C4-2B (cell line): Measurements from ENCODE around the gene PTPRZ1.

Experiments
- H3K27ac ChIP-seq: fragments of 450-650 bp; 2 replicates; pipeline ENCODE4 v1.5.1; 2017
- ZFX ChIP-seq: fragments of 450-650 bp; IDR thresholded peaks from 2 replicates; pipeline ENCODE4 v1.6.1; 2017
- TF ChIP-seq, protein P1 (sequence below): fragments of 450-650 bp; conservative IDR thresholded peaks from 2 replicates; pipeline ENCODE4 v1.5.1; 2017; ENCODE audit warnings: mild to moderate bottlenecking

The PTPRZ1 gene

GRCh38 chr7:121985476-121986030, 112.6 kb downstream of the PTPRZ1 start:
- H3K27ac ChIP-seq = no peak overlapping the region
- TF ChIP-seq ZFX = no peak
- TF ChIP-seq, protein P1, sequence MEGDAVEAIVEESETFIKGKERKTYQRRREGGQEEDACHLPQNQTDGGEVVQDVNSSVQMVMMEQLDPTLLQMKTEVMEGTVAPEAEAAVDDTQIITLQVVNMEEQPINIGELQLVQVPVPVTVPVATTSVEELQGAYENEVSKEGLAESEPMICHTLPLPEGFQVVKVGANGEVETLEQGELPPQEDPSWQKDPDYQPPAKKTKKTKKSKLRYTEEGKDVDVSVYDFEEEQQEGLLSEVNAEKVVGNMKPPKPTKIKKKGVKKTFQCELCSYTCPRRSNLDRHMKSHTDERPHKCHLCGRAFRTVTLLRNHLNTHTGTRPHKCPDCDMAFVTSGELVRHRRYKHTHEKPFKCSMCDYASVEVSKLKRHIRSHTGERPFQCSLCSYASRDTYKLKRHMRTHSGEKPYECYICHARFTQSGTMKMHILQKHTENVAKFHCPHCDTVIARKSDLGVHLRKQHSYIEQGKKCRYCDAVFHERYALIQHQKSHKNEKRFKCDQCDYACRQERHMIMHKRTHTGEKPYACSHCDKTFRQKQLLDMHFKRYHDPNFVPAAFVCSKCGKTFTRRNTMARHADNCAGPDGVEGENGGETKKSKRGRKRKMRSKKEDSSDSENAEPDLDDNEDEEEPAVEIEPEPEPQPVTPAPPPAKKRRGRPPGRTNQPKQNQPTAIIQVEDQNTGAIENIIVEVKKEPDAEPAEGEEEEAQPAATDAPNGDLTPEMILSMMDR = no peak

DNA sequence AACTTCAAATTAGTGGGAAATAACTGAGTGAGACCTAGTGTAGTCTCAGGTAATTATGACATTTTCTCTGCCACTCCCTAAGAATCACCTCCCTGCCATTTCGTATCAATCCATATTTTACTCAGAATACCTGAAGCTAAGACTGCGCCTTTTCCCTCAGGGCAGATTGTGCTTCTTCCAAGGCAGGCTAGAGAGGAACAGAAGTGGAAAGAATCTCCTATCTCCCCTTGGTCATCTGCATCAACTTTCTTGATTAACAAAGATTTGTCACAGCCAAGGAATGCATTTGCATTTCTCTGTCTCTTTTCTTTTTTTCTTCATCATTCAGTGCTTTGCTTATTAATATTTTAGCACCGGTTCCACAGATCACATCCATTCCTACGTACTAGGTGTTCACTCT, 119.1 kb downstream of the PTPRZ1 start:
- no peak for TF ChIP-seq ZFX
- TF ChIP-seq, protein P1 = no peak
- H3K27ac ChIP-seq = no peak overlapping the region

DNA sequence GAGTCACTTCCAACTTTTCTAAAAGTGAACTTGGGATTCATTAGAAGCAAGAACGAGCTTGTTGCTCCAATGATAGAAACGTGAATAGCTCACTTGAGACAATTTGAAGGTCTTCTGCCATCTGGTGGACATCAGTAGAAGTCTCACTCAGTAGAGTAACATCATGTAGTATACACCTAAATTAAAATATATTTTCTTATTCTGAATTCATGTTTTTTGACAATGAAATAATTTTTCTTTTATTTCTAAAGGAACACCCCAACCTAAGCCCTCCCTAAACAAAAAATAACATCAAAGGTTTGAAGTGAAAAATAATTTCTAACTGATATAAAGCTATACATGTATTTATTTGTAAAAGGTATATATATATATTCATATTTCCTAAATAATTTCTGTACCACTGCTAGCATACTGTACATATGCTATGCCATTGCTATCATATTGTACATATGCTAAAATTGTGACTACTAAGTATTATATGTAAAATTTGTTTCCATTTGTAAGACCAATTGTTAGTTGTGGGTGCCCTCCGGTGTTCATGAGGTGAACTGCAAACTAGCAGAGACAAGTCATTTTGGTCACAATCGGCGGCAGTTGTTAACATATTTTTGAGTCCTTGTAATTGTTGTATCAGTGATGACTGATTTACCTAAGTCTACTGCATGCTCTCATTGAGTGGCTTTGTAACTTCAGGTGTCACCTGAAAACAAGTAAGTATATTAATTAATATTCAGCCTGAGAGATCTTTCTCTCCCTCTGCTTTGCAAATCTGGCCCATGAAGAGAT, 121.9 kb downstream of the PTPRZ1 start:
- no peak overlapping the region for H3K27ac ChIP-seq
- TF ChIP-seq, protein P1 = peak; percentile 94
- TF ChIP-seq ZFX = no peak

DNA sequence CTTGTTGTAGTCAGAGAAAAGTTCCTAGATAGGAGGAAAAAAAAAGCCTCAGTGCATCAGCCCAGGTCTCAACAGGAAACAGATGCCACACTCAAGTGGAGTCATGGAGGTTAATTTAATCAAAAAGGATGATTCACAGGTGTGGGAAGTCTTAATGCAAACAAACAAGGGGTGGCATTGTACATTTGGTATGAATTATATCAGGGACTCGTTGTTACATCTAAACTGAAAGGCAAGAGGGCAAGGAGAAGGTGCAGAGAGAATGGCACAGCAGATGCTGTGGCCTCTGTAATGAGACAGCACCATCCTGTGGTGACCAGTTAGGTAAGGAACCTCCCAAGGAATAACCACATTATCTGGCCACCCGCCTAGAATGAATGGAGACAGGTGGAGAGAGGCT, 133.7 kb downstream of the PTPRZ1 start:
- no peak for TF ChIP-seq ZFX
- TF ChIP-seq, protein P1 = no peak
- H3K27ac ChIP-seq = no peak overlapping the region

DNA sequence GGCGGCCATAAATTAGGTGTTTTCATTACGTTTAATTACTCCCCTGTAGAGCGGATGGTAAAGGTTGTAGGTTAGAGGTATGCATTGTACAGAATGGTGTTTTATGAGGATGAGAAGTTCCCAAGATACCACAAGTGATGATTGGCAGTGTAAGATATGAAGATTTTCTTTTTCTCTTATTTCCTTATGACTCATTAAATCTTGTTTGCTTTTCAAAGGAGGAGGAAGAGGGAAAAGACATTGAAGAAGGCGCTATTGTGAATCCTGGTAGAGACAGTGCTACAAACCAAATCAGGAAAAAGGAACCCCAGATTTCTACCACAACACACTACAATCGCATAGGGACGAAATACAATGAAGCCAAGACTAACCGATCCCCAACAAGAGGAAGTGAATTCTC, 137.2 kb downstream of the PTPRZ1 start:
- H3K27ac ChIP-seq = no peak overlapping the region
- TF ChIP-seq, protein P1 = no peak
- no peak for TF ChIP-seq ZFX

- H3K27ac ChIP-seq = no peak overlapping the region
- TF ChIP-seq, protein P1 = no peak
- TF ChIP-seq ZFX = no peak
Observed at GRCh38 chr7:122013065-122013464, 140.1 kb downstream of the PTPRZ1 start.

GRCh38 chr7:122013630-122014029, 140.7 kb downstream of the PTPRZ1 start:
- no peak overlapping the region for H3K27ac ChIP-seq
- TF ChIP-seq, protein P1 = no peak
- no peak for TF ChIP-seq ZFX
